RWPE2 (cell line): ENCODE data around the gene HDAC9.

Experiments
- ATAC-seq: fragments of 200-7000 bp; cut with Tn5 transposase; 3 replicates; pipeline ENCODE4 v1.9.1; 2021; ENCODE audit warnings: low read depth
- DNase-seq: peaks from one replicate; pipeline ENCODE4 v3.0.0-alpha.2; 2020; ENCODE audit warnings: low spot score
- H3K27ac ChIP-seq: fragments of 450-650 bp; 2 replicates; pipeline ENCODE4 v1.5.1; 2017; ENCODE audit warnings: mild to moderate bottlenecking; ENCODE audit not compliant: poor library complexity, severe bottlenecking
- H3K27me3 ChIP-seq: fragments of 250-450 bp; sonication (Bioruptor Pico); 2 replicates; pipeline ENCODE4 v1.5.1; 2021; ENCODE audit warnings: mild to moderate bottlenecking, moderate library complexity; ENCODE audit not compliant: insufficient read depth, poor library complexity, severe bottlenecking
- H3K36me3 ChIP-seq: fragments of 250-450 bp; sonication (Bioruptor Pico); 2 replicates; pipeline ENCODE4 v1.5.1; 2020; ENCODE audit warnings: low read depth, mild to moderate bottlenecking, moderate library complexity
- H3K4me1 ChIP-seq: fragments of 250-450 bp; sonication (Bioruptor Pico); 2 replicates; pipeline ENCODE4 v1.5.1; 2021; ENCODE audit warnings: mild to moderate bottlenecking, moderate library complexity; ENCODE audit not compliant: insufficient read depth, poor library complexity, severe bottlenecking
- H3K4me3 ChIP-seq: fragments of 250-450 bp; sonication (Bioruptor Pico); 2 replicates; pipeline ENCODE4 v1.5.1; 2021; ENCODE audit warnings: mild to moderate bottlenecking, moderate library complexity; ENCODE audit not compliant: severe bottlenecking
- H3K9me3 ChIP-seq: fragments of 250-450 bp; sonication (Bioruptor Pico); 2 replicates; pipeline ENCODE4 v1.5.1; 2021; ENCODE audit warnings: mild to moderate bottlenecking, moderate library complexity; ENCODE audit not compliant: severe bottlenecking
- CTCF ChIP-seq: fragments of 450-650 bp; IDR thresholded peaks from one replicate; pipeline ENCODE4 v1.5.1; 2017; ENCODE audit warnings: mild to moderate bottlenecking, moderate library complexity; ENCODE audit not compliant: poor library complexity, severe bottlenecking

Gene HDAC9

GRCh38 chr7:18780266-18780665, 284.7 kb downstream of the HDAC9 start:
- H3K4me1 ChIP-seq, result no peaks in the 10 kb centered on the region
- TF ChIP-seq CTCF, result no peak
- H3K27ac ChIP-seq, result no peak overlapping the region
- no peaks in the 10 kb centered on the region for H3K36me3 ChIP-seq
- ATAC-seq, result no peak
- no peak overlapping the region for H3K4me3 ChIP-seq
- no peaks in the 10 kb centered on the region for H3K9me3 ChIP-seq
- no peak for DNase-seq
- H3K27me3 ChIP-seq, result no peaks in the 10 kb centered on the region

- H3K4me3 ChIP-seq, result no peak overlapping the region
- DNase-seq (no peak), ATAC-seq (no peak)
- no peaks in the 10 kb centered on the region for H3K27me3 ChIP-seq
- no peak overlapping the region for H3K27ac ChIP-seq
- no peaks in the 10 kb centered on the region for H3K36me3 ChIP-seq
- H3K4me1 ChIP-seq, result no peaks in the 10 kb centered on the region
- TF ChIP-seq CTCF, result no peak
- no peaks in the 10 kb centered on the region for H3K9me3 ChIP-seq
Measured at GRCh38 chr7:18780938-18781337, 285.4 kb downstream of the HDAC9 start.

GRCh38 chr7:18786196-18786727, 290.7 kb downstream of the HDAC9 start:
- Histone ChIP-seq H3K27me3 (no peaks in the 10 kb centered on the region), H3K4me1 (no peaks in the 10 kb centered on the region), H3K9me3 (no peaks in the 10 kb centered on the region), H3K36me3 (no peaks in the 10 kb centered on the region), H3K4me3 (no peak overlapping the region), H3K27ac (no peak overlapping the region)
- DNase-seq, result no peak
- no peak for TF ChIP-seq CTCF
- ATAC-seq, result no peak

GRCh38 chr7:18786796-18787195, 291.2 kb downstream of the HDAC9 start:
- H3K27me3 ChIP-seq, result no peaks in the 10 kb centered on the region
- no peaks in the 10 kb centered on the region for H3K36me3 ChIP-seq
- H3K4me3 ChIP-seq, result no peak overlapping the region
- no peaks in the 10 kb centered on the region for H3K4me1 ChIP-seq
- H3K9me3 ChIP-seq, result no peaks in the 10 kb centered on the region
- TF ChIP-seq CTCF, result no peak
- DNase-seq (no peak), ATAC-seq (no peak)
- no peak overlapping the region for H3K27ac ChIP-seq

- Histone ChIP-seq H3K36me3 (no peaks in the 10 kb centered on the region), H3K4me1 (no peaks in the 10 kb centered on the region), H3K9me3 (no peaks in the 10 kb centered on the region), H3K27ac (no peak overlapping the region), H3K27me3 (no peaks in the 10 kb centered on the region), H3K4me3 (no peak overlapping the region)
- no peak for DNase-seq
- ATAC-seq, result no peak
- no peak for TF ChIP-seq CTCF
Measured at GRCh38 chr7:18788026-18788425, 292.5 kb downstream of the HDAC9 start.
